ENCODE results near the gene PADI1.

The PADI1 gene

GRCh38 chr1:17214876-17215544 is 10.1 kb downstream of the PADI1 start:
- FAIRE-seq = no peak
- no peak for DNase-seq (ENCODE audit: low spot score)

DNA sequence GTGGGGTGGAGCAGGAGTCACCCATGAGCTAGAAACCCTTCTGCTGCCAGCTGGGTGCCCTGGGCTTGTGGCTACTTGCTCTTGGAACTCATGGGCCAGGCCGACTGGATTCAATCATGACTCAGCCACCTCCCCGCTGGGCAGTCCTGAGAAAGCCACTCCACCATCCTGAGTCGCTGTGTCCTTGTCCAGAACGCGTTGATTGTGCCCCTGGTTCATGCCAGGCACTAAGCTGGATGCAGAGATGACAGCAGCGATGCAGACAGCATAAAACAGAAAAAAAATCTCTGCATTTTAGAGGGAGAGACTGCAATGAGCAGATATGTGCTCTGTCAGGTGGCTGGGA is 10.6 kb downstream of the PADI1 start:
- FAIRE-seq (no peak), DNase-seq (ENCODE audit: low spot score) (no peak)

- FAIRE-seq (no peak), DNase-seq (ENCODE audit: low spot score) (no peak)
Observed at GRCh38 chr1:17216078-17216477, 11.2 kb downstream of the PADI1 start.

DNA sequence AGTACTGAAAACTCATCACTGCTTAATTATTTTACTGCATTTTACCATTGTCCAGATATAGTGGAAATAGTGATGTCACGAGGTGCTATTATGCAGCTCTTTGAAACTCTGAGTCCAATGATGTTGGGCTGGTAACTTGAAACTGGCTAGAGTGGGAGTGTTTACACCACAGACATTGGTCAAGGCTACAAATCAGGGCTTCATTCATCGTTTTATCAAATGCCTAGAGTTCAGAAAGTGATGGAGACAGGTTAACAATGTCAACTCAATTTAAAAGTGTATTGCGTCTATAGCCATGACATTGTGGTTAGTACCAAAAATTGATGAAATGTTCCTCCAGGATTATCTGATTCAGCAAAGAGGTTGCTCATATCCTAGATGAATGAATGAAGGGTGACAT is 12.7 kb downstream of the PADI1 start:
- FAIRE-seq = no peak
- no peak for DNase-seq (ENCODE audit: low spot score)

GRCh38 chr1:17218939-17219338 is 14.0 kb downstream of the PADI1 start:
- FAIRE-seq (no peak), DNase-seq (ENCODE audit: low spot score) (no peak)

DNA sequence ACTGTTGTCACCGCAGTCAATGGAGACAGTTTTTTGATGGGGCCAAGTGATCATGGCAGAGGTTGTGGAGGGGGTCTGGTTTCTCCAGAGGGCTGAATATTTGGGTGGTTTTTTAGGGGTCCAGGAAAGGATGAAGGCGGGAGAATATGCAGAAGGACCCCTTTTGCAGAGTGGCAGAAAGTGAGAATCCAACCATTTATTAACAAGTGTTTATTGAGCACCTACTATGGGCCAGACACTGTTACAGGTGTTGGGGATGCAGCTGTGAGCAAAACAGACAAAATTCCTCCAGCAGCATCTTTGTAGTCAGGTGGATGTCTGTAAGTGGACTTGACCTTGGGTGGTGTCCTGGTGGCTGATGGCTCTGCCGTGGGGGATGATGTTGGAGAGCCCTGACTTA is 15.4 kb downstream of the PADI1 start:
- DNase-seq (ENCODE audit: low spot score) = no peak
- FAIRE-seq = no peak

DNA sequence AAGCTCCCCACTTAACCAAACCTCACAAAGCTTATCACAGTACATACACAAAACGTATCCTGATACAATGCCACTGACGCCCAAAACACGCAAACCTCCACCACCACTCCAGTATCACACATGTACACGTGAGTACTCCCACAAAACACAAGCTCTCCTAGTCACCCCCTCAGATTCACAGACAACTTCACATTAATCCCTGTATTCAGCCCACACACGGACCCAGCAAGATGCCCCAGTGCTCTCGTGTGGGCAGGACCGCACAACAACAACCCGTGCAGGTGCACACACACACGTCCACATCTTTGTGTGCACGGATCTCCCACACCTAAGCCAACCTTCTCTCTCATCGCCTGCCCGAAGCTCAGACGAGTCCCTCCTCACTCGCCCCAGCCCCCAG is 17.6 kb downstream of the PADI1 start:
- DNase-seq (ENCODE audit: low spot score) (no peak), FAIRE-seq (no peak)

DNA sequence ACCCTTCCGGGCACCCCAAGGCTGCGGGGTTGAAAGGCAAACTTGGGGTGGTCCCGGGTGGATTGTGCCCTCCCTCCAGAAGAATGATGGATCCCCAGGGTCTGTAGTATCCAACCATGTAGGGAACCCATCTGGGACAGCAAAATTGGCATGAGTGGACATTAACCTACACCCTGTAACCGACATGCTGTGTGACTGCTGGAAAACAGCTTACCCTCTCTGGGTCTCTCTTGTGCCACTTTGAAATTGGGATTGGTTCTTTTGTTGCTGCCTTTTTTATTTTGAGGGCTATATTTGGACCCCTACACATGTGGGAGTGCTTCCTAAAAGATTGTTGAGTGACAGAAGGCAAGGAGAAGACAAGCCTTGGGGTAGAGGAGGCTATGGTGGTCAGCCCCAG is 19.5 kb downstream of the PADI1 start:
- FAIRE-seq (no peak), DNase-seq (ENCODE audit: low spot score) (no peak)

DNA sequence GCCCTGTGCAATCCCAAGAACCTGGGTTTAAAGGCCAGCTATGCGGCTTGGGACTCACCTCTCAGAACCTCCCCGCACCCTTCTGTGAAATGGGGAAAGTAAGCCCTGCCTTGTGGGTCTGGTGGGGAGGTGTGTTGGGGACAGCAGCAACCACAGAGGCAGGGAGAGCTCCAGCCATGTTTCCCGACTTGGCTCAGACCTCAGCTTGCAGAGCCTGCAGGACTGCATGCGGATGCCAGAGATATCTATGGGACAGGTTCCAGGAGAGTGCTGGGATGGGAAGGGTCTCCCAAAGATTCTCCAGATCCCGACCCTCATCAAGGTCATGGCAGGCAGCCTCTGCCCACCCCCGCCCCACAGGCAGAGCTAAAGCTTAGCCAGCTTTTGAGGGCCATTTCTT is 20.2 kb downstream of the PADI1 start:
- no peak for FAIRE-seq
- no peak for DNase-seq (ENCODE audit: low spot score)

GRCh38 chr1:17227358-17227915 is 22.5 kb downstream of the PADI1 start:
- FAIRE-seq = no peak
- no peak for DNase-seq (ENCODE audit: low spot score)

- DNase-seq (ENCODE audit: low spot score) (no peak), FAIRE-seq (no peak)
Observed at GRCh38 chr1:17228619-17229018, 23.7 kb downstream of the PADI1 start.

- FAIRE-seq = no peak
Observed at GRCh38 chr1:17229379-17229778, 24.5 kb downstream of the PADI1 start.

GRCh38 chr1:17230106-17230505 is 25.2 kb downstream of the PADI1 start:
- no peak for DNase-seq (ENCODE audit: low spot score)
- no peak for FAIRE-seq

More at GRCh38 chr1:17229379-17229778, 24.5 kb downstream of the PADI1 start:
- DNase-seq (ENCODE audit: low spot score) = no peak

DNA sequence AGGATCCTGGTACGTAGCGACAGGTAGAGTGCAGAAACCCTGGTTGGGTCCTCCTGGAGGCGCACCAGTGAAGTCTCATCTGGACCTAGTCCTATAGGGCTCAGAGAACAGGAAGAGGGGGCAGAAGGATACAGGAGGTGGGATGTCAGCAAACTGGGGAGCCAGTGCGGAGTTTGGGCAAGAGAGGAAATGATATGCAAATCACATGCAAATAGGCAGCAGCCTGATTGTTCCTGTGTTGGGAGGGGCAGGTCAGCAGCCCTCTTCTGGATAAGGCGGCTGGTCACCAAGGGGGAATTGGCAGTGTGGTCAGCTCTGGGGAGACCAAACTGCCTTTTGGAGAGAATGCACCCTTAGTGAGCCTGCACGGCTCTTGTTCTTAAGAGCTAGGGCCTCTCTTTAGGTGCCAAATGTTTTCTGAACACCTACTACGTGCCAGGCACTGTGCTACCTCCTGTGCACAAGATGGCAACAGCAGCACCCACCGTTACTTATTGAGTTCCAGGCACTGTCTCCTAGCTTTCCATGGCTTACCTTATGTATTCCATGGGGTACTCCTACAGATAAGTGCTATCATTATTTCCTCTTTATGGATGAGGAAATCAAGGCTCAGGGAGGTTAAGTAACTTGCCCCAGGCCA is 25.9 kb downstream of the PADI1 start:
- FAIRE-seq (no peak), DNase-seq (ENCODE audit: low spot score) (no peak)

- FAIRE-seq (peak; percentile 62), DNase-seq (ENCODE audit: low spot score) (peak; percentile 73)
Observed at GRCh38 chr1:17232759-17233661, 28.1 kb downstream of the PADI1 start.

GRCh38 chr1:17233675-17234320 is 28.9 kb downstream of the PADI1 start:
- FAIRE-seq = peak; percentile 95
- DNase-seq (ENCODE audit: low spot score) = peak; percentile 94

DNA sequence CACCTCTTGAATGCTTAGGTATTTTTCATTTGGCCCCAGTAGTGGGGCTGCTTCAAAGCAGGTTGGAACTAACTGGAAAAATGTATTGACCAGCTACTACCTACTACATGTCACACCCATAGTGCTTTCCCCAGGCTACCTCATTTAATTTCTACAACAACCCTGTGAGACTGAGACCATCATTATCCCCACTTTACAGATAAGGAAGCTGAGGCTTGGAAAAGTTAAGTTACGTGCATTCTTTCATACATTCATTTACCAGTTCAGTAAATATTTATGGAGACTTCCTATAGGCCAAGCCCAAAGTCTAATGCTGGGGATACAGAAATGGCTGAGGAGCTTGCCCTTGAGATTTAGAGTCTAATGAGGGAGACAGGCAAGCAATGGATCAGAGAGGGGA is 29.5 kb downstream of the PADI1 start:
- FAIRE-seq (no peak), DNase-seq (ENCODE audit: low spot score) (no peak)

- DNase-seq (ENCODE audit: low spot score) (no peak), FAIRE-seq (no peak)
Observed at GRCh38 chr1:17235135-17235885, 30.4 kb downstream of the PADI1 start.

DNA sequence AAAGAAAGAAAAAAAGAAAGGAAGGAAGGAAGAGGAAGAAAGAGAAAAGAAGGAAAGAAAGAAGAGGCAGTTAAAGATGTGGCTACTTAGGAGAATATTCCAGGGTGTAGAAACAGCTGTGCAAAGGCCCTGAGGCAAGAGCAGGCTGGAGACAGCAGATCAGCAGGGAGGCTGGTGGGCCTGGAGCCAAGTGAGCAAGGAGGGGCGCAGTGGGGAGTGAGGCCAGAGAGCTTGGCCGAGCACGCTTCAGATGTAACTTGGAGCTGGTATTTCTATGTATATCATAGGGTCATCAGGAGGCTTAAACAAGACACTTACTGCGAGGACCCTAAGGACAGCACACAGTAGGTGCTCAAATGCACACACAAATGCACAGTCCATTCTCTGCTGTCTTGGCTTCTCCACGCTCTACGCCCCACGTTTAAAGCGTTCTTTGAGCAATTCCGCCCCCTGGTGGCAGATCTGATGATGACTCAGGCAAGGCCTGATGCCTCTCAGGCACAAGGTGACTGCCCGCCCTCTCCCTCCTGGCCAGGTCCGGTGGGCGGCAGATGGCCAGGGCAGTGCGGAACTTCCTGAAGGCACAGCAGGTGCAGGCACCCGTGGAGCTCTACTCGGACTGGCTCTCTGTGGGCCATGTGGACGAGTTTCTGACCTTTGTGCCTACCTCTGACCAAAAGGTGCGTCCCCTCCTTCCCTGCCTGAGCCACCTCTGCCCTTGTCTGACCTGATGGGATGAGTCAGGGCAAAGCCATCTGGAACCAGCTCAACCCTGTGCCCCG is 32.0 kb downstream of the PADI1 start:
- FAIRE-seq (peak; percentile 83), DNase-seq (ENCODE audit: low spot score) (peak; percentile 86)

DNA sequence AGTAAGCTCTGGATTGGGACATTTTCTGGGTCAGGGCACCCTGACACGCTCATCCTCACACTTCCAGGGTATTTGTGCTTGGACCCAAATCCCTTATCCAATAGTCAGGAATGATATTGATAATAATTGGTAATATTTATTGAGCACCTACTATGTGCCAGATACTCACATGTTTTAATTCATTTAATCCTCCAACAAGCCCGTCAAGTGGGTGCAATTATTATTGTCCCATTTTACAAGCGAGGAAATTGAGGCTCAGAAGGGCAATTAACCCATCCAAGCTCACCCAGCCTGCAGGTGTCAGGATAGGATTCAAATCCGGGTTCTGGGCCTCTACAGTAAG is 32.6 kb downstream of the PADI1 start:
- DNase-seq (ENCODE audit: low spot score) (no peak), FAIRE-seq (no peak)

Data from urothelium cell line (cell line).